Mesenchymal stem cell (in vitro differentiated cells and primary cell): ENCODE measurements around the gene CYP27A1.

Experiments
- DNase-seq: peaks from one replicate; pipeline ENCODE4 v3.0.0-alpha.2; 2013
- H2AFZ ChIP-seq: one replicate; pipeline ENCODE4 v1.6.1; 2013; ENCODE audit warnings: low read depth, mild to moderate bottlenecking, control low read depth, inconsistent platforms, low read length, moderate library complexity
- H2AK5ac ChIP-seq: 2 replicates; pipeline ENCODE4 v1.6.1; 2013; ENCODE audit warnings: low read length, moderate library complexity, mild to moderate bottlenecking, inconsistent platforms; ENCODE audit not compliant: severe bottlenecking
- H2BK120ac ChIP-seq: one replicate; pipeline ENCODE4 v1.6.1; 2013; ENCODE audit warnings: low read depth, mild to moderate bottlenecking, inconsistent platforms, low read length, moderate library complexity
- H2BK12ac ChIP-seq, 2 experiments: one replicate each; pipeline ENCODE4 v1.6.1; 2013; ENCODE audit warnings: inconsistent platforms in 2 of 2, low read length in 2 of 2, mild to moderate bottlenecking in 2 of 2, moderate library complexity in 2 of 2, control low read depth in 1 of 2
- H2BK15ac ChIP-seq: one replicate; pipeline ENCODE4 v1.6.1; 2013; ENCODE audit warnings: mild to moderate bottlenecking, low read depth, inconsistent platforms; ENCODE audit not compliant: poor library complexity, severe bottlenecking
- H2BK5ac ChIP-seq: 2 replicates; pipeline ENCODE4 v1.6.1; 2013; ENCODE audit warnings: low read depth, mild to moderate bottlenecking, low read length, control low read depth, inconsistent platforms; ENCODE audit not compliant: poor library complexity, severe bottlenecking
- H3K14ac ChIP-seq, 2 experiments: one replicate each; pipeline ENCODE4 v1.6.1; 2013; ENCODE audit warnings: inconsistent platforms in 2 of 2, low read length in 2 of 2, control low read depth in 1 of 2, mild to moderate bottlenecking in 1 of 2, moderate library complexity in 1 of 2
- H3K18ac ChIP-seq, 2 experiments: one replicate each; pipeline ENCODE4 v1.6.1; 2013; ENCODE audit warnings: inconsistent platforms in 2 of 2, low read length in 2 of 2, control low read depth in 1 of 2, low read depth in 1 of 2, mild to moderate bottlenecking in 1 of 2
- H3K23ac ChIP-seq, 2 experiments: one replicate each; pipeline ENCODE4 v1.6.1; 2013; ENCODE audit warnings: inconsistent platforms in 2 of 2, low read length in 2 of 2, mild to moderate bottlenecking in 2 of 2, moderate library complexity in 2 of 2, control low read depth in 1 of 2
- H3K27ac ChIP-seq: 2 replicates; pipeline ENCODE4 v1.5.1; 2013; ENCODE audit warnings: mild to moderate bottlenecking, moderate library complexity, low read length, control low read depth, inconsistent platforms; ENCODE audit not compliant: poor library complexity, severe bottlenecking
- H3K27me3 ChIP-seq, 2 experiments: 2 replicates each; pipeline versions ENCODE4 v1.6.1 to v1.7.0; 2013; ENCODE audit warnings: low read length in 2 of 2, mild to moderate bottlenecking in 2 of 2, moderate library complexity in 2 of 2, control low read depth in 1 of 2, inconsistent platforms in 1 of 2; ENCODE audit not compliant: control insufficient read depth in 1 of 2, insufficient read depth in 1 of 2
- H3K36me3 ChIP-seq, 2 experiments: 2 replicates each; pipeline versions ENCODE4 v1.6.1 to v1.7.0; 2013; ENCODE audit warnings: low read length in 2 of 2, control low read depth in 1 of 2, inconsistent platforms in 1 of 2, low read depth in 1 of 2, mild to moderate bottlenecking in 1 of 2; ENCODE audit not compliant: insufficient read depth in 2 of 2, control insufficient read depth in 1 of 2
- H3K4ac ChIP-seq, 2 experiments: one replicate each; pipeline ENCODE4 v1.6.1; 2013; ENCODE audit warnings: inconsistent platforms in 2 of 2, low read length in 2 of 2, mild to moderate bottlenecking in 2 of 2, moderate library complexity in 2 of 2, control low read depth in 1 of 2, low read depth in 1 of 2
- H3K4me1 ChIP-seq: 2 replicates; pipeline ENCODE4 v1.6.1; 2013; ENCODE audit warnings: low read depth, low read length, control low read depth; ENCODE audit not compliant: control insufficient read depth, insufficient read depth
- H3K4me2 ChIP-seq: 2 replicates; pipeline ENCODE4 v1.6.1; 2013; ENCODE audit warnings: low read length, mild to moderate bottlenecking, inconsistent platforms; ENCODE audit not compliant: poor library complexity, severe bottlenecking
- H3K4me3 ChIP-seq, 2 experiments: 2 replicates each; pipeline versions ENCODE4 v1.5.1 to v1.7.0; 2013; ENCODE audit warnings: low read length in 2 of 2, mild to moderate bottlenecking in 2 of 2, control low read depth in 1 of 2, low read depth in 1 of 2; ENCODE audit not compliant: insufficient read depth in 1 of 2
- H3K79me1 ChIP-seq: replicated peaks from 2 replicates; pipeline ENCODE4 v1.6.1; 2013; ENCODE audit warnings: mild to moderate bottlenecking, control low read depth, low read length, inconsistent platforms; ENCODE audit not compliant: poor library complexity, severe bottlenecking
- H3K9ac ChIP-seq: 2 replicates; pipeline ENCODE4 v1.7.0; 2013; ENCODE audit warnings: mild to moderate bottlenecking, low read length, moderate library complexity
- H3K9me3 ChIP-seq: 2 replicates; pipeline ENCODE4 v1.7.0; 2013; ENCODE audit warnings: mild to moderate bottlenecking, low read length; ENCODE audit not compliant: control insufficient read depth
- H4K8ac ChIP-seq: one replicate; pipeline ENCODE4 v1.6.1; 2013; ENCODE audit warnings: inconsistent platforms, mild to moderate bottlenecking, low read length, moderate library complexity
- H4K91ac ChIP-seq: one replicate; pipeline ENCODE4 v1.6.1; 2013; ENCODE audit warnings: mild to moderate bottlenecking, low read length, inconsistent platforms
- WGBS: methylation state at CpG from one replicate; pipeline ENCODE4 v1.1.7; 2013; ENCODE audit warnings: mixed read lengths; 5-methylcytosine and 5-hydroxymethylcytosine counted together

The CYP27A1 gene

GRCh38 chr2:218780851-218781690, 876 bp upstream of the CYP27A1 start:
- Histone ChIP-seq H3K9ac (peak overlapping the region; percentile 91), H2AK5ac (no peak overlapping the region), H2BK5ac (no peak overlapping the region), H4K91ac (no peak overlapping the region), H3K18ac (peak overlapping the region in 1 of 2 experiments; percentile 82), H3K9me3 (peaks cover 16% of the 10 kb centered on the region), H2BK12ac (no peak overlapping the region), H2AFZ (no peak overlapping the region), H2BK15ac (no peak overlapping the region), H3K14ac (no peak overlapping the region), H3K36me3 (no peaks in the 10 kb centered on the region), H3K23ac (no peak overlapping the region), H3K4me2 (peak overlapping the region; percentile 73), H2BK120ac (no peak overlapping the region), H3K4me1 (peaks cover 18% of the 10 kb centered on the region), H3K4ac (no peak overlapping the region), H3K79me1 (peaks cover 9% of the 10 kb centered on the region), H3K4me3 (peak overlapping the region; percentile 82 to 84), H4K8ac (no peak overlapping the region), H3K27me3 (no peaks in the 10 kb centered on the region), H3K27ac (no peak overlapping the region)
- DNase-seq: no peak
- 56% methylated on average over 5 of the region's 15 CpGs for WGBS

GRCh38 chr2:218782528-218782844, 539 bp downstream of the CYP27A1 start:
- H3K23ac ChIP-seq: no peak overlapping the region
- H3K4me3 ChIP-seq: peak overlapping the region; percentile 82 to 84
- peak overlapping the region; percentile 10 for H3K27ac ChIP-seq
- H2BK5ac ChIP-seq: no peak overlapping the region
- DNase-seq: peak; percentile 20
- H3K9ac ChIP-seq: peak overlapping the region; percentile 91
- no peaks in the 10 kb centered on the region for H3K36me3 ChIP-seq
- no peak overlapping the region for H2BK120ac ChIP-seq
- WGBS: 12% methylated on average over 5 of the region's 6 CpGs
- H4K91ac ChIP-seq: no peak overlapping the region
- H3K9me3 ChIP-seq: peaks cover 5% of the 10 kb centered on the region
- peak overlapping the region in 1 of 2 experiments; percentile 4 for H3K4ac ChIP-seq
- H3K14ac ChIP-seq: peak overlapping the region in 1 of 2 experiments; percentile 63
- H3K79me1 ChIP-seq: peaks cover 13% of the 10 kb centered on the region
- no peak overlapping the region for H4K8ac ChIP-seq
- H3K4me1 ChIP-seq: peaks cover 19% of the 10 kb centered on the region
- peak overlapping the region; percentile 54 for H2AFZ ChIP-seq
- H2AK5ac ChIP-seq: no peak overlapping the region
- H2BK15ac ChIP-seq: no peak overlapping the region
- peak overlapping the region in 1 of 2 experiments; percentile 86 for H3K18ac ChIP-seq
- no peaks in the 10 kb centered on the region for H3K27me3 ChIP-seq
- H3K4me2 ChIP-seq: peak overlapping the region; percentile 73
- H2BK12ac ChIP-seq: no peak overlapping the region

DNA sequence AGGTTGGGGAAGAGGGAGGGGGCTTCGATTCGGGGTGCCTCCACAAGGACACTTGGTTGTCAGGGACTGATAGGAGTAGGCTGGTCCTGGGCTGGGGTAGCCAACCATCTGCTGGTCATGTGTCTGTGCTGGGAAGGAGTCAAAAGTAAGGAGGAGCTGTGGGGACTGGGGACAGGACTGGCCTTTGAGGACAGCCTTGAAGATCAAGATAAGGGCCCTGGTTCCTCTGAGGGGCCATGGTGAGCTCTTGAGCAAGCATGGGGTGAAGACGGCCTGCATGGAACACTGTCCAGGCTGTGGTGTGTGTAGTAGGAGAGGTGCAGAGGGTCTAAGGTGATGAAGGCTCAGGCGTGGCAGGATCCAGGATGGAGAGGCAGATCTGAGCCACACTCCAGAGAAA, 1.7 kb downstream of the CYP27A1 start:
- no peak overlapping the region for H3K18ac ChIP-seq
- no peak for DNase-seq
- H3K14ac ChIP-seq: peak overlapping the region in 1 of 2 experiments; percentile 26
- H2BK15ac ChIP-seq: no peak overlapping the region
- peak overlapping the region; percentile 75 for H3K27ac ChIP-seq
- no peaks in the 10 kb centered on the region for H3K9me3 ChIP-seq
- no peak overlapping the region for H3K23ac ChIP-seq
- 91% methylated on average over 4 of the region's 4 CpGs for WGBS
- H2BK120ac ChIP-seq: no peak overlapping the region
- peaks cover 19% of the 10 kb centered on the region for H3K79me1 ChIP-seq
- peaks cover 19% of the 10 kb centered on the region for H3K4me1 ChIP-seq
- peak overlapping the region in 1 of 2 experiments; percentile 84 for H3K4me3 ChIP-seq
- H3K9ac ChIP-seq: no peak overlapping the region
- H3K4ac ChIP-seq: no peak overlapping the region
- H3K4me2 ChIP-seq: peak overlapping the region; percentile 4
- no peaks in the 10 kb centered on the region for H3K36me3 ChIP-seq
- H2BK5ac ChIP-seq: no peak overlapping the region
- peak overlapping the region; percentile 46 for H2AK5ac ChIP-seq
- no peaks in the 10 kb centered on the region for H3K27me3 ChIP-seq
- no peak overlapping the region for H4K91ac ChIP-seq
- H2BK12ac ChIP-seq: no peak overlapping the region
- no peak overlapping the region for H4K8ac ChIP-seq
- no peak overlapping the region for H2AFZ ChIP-seq

DNA sequence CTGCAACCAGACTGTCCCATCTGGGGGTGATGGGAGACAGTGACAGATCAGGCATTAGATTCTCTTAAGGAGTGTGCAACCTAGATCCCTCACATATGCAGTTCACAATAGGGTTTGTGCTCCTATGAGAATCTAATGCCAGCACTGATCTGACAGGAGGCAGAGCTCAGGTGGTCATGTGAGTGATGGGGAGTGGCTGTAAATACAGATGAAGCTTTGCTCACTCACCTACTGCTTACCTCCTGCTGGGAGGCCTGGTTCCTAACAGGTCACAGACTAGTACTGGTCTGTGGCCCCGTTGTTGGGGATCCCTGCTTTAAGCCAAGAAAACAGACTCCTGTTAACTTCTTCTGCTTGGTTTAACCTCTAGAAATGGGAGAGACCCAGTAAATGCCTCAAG, 3.2 kb downstream of the CYP27A1 start:
- peak overlapping the region; percentile 13 for H3K27ac ChIP-seq
- H3K4me2 ChIP-seq: peak overlapping the region; percentile 50
- H2AFZ ChIP-seq: no peak overlapping the region
- H3K36me3 ChIP-seq: no peaks in the 10 kb centered on the region
- H3K9me3 ChIP-seq: no peaks in the 10 kb centered on the region
- no peaks in the 10 kb centered on the region for H3K27me3 ChIP-seq
- H3K9ac ChIP-seq: no peak overlapping the region
- no peak overlapping the region for H3K4me3 ChIP-seq
- no peak overlapping the region for H3K14ac ChIP-seq
- no peak overlapping the region for H2BK15ac ChIP-seq
- H3K18ac ChIP-seq: peak overlapping the region in 1 of 2 experiments; percentile 31
- no peak overlapping the region for H2AK5ac ChIP-seq
- no peak overlapping the region for H2BK5ac ChIP-seq
- no peak overlapping the region for H2BK120ac ChIP-seq
- no peak overlapping the region for H4K91ac ChIP-seq
- 50% methylated on average over 1 of the region's 1 CpG for WGBS
- peaks cover 19% of the 10 kb centered on the region for H3K4me1 ChIP-seq
- H2BK12ac ChIP-seq: no peak overlapping the region
- H3K79me1 ChIP-seq: peaks cover 24% of the 10 kb centered on the region
- no peak for DNase-seq
- H3K23ac ChIP-seq: no peak overlapping the region
- H4K8ac ChIP-seq: no peak overlapping the region
- H3K4ac ChIP-seq: no peak overlapping the region
